Measurements from ENCODE around the gene ACTN2. TPM values are rescaled to one million over a fixed set of nuclear protein-coding genes. Genes with fewer than 3 reads are reported as not detected.
"Not testable (repeated sequence)": the region's sequence is repeated elsewhere in the genome, so short reads cannot be mapped to it uniquely, and the experiment has no call there.

ACTN2 gene
- 1,943 TPM for total RNA-seq
- long read RNA-seq, full-length matches to known transcripts, result 9,457 of 10,220 reads
- long read RNA-seq, partial matches to known transcripts, result 452 of 10,220 reads
- long read RNA-seq, other reads (novel, unspliced or antisense), result 311 of 10,220 reads

DNA sequence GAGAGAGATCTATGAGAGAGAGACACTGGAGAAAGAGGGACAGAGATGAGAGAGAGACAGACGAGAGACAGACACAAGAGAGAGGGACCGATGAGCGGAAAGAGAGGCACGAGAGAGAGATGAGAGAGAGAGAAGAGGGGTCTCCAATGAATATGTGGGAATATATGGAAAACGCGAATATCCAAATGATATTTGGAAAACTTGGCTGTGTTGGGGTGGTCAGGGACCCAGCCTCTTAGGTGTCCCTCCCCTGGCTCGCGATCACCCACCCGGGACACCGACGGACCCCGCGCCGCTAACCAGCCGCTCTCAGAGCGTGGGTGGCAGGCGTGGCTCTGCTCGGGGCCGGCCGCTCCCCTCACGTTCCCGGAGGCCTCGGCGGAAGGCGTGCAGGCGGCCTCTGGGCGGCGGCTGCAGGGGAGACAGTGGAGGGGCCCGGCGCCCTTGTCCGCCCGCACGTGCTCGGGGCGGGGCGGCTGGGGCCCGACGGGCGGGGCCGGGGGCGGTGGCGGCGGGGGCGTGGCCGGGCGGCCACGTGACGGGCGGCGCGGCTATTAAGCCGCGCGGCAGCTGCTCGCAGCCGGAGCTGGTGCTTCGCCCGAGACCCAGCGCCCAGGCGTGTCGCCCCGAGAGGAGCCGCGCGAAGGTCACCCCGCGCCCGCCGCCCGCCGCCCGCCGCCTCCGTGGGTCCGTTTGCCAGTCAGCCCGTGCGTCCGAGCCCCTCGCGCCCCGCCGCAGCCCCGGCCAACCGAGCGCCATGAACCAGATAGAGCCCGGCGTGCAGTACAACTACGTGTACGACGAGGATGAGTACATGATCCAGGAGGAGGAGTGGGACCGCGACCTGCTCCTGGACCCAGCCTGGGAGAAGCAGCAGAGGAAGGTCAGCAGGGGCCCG lies at the start of gene ACTN2:
Gene ACTN2 (plus strand): TSS at position 583 of the 898 bp plus-strand sequence. CDS start 175 bp downstream, at position 758.
- intact Hi-C loops (cut with DNase I), result loop anchor here (10.0 kb wide), 1 partner anchor 71 kb away; no protein-coding TSS in a partner anchor
- ATAC-seq (ENCODE audit: poor library complexity), result peak; percentile 66
- DNase-seq, result peak; percentile 80

DNA sequence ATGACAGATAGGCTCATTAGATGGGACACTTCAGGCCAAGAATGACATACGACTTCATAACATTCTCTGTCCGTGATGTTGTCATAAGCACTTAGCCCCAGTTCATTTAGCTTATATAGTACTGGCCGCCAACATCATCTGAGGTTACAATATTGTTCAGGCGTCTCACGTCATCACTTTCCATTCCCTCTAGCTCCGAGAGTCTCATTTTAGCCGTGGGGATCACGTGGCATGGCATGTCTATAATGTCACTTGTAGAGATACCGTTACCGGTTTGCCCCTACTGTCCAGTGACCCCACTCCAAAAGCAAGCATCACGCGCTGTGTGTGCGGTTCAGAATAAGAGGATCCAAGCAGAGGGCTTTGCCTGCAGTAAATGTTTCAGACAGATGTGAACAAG lies 47.4 kb upstream of the ACTN2 start:
- intact Hi-C loops (cut with DNase I), result no loop called here
- no peak for DNase-seq
- ATAC-seq (ENCODE audit: poor library complexity), result peak; percentile 81

- DNase-seq (no peak), ATAC-seq (ENCODE audit: poor library complexity) (peak; percentile 92)
- intact Hi-C loops (cut with DNase I), result no loop called here
Measured at GRCh38 chr1:236639686-236640085, 46.6 kb upstream of the ACTN2 start.

DNA sequence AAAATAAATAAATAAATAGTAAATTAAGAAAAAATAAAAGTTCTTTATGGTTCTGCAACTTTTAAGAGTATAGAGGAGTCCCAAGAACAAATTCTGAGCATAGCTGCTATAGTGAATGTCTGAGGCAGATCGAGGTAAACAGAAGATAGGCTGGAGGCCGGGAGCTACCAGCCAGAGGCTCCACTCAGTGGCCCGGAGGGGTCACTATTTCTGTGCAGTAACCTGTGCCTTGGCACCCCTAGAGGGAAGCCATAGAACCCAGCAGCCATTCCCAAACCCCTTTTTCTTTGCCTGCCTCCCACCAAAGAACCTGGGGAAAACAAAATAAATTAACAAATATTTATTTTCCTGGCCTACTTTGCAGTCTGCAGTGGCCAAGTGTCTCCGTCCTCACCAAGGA lies 43.5 kb upstream of the ACTN2 start:
- intact Hi-C loops (cut with DNase I), result no loop called here
- no peak for DNase-seq
- ATAC-seq (ENCODE audit: poor library complexity), result no peak

DNA sequence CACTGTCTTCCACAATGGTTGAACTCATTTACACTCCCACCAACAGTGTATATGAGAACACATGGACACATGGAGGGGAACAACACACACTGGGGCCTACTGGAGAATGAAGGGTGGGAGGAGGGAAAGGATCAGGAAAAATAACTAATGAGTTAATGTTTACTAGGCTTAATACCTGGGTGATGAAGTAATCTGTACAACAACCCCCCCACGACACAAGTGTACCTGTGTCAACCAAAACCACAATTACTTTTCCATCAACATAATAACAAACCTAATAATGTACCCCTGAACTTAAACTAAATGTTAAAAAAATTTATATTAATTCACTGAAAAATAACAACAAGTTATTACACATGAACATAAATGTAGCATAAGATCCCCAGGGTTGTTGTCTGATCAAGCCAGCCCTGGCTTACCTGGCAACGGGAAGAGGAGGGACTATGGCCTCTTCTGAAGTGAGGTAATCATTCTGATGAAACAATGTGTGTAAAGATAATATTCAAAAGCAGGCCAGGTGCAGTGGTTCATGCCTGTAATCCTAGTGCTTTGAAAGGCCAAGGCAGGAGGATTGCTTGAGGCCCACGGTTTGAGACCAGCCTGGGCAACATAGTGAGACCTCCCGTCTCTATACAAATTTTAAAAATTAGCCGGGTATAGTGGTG lies 41.2 kb upstream of the ACTN2 start:
- DNase-seq (no peak), ATAC-seq (ENCODE audit: poor library complexity) (no peak)
- intact Hi-C loops (cut with DNase I), result no loop called here

- no peak for DNase-seq
- no peak for ATAC-seq (ENCODE audit: poor library complexity)
- intact Hi-C loops (cut with DNase I), result no loop called here
Measured at GRCh38 chr1:236654511-236654910, 31.8 kb upstream of the ACTN2 start.

- intact Hi-C loops (cut with DNase I), result no loop called here
- ATAC-seq (ENCODE audit: poor library complexity) (no peak), DNase-seq (no peak)
Measured at GRCh38 chr1:236654957-236655356, 31.3 kb upstream of the ACTN2 start.

- ATAC-seq (ENCODE audit: poor library complexity), result peak; percentile 59
- DNase-seq, result no peak
- intact Hi-C loops (cut with DNase I), result no loop called here
Measured at GRCh38 chr1:236657398-236657797, 28.9 kb upstream of the ACTN2 start.

GRCh38 chr1:236659792-236660587 lies 26.3 kb upstream of the ACTN2 start:
- DNase-seq, result no peak
- peak; percentile 92 for ATAC-seq (ENCODE audit: poor library complexity)
- intact Hi-C loops (cut with DNase I), result no loop called here

DNA sequence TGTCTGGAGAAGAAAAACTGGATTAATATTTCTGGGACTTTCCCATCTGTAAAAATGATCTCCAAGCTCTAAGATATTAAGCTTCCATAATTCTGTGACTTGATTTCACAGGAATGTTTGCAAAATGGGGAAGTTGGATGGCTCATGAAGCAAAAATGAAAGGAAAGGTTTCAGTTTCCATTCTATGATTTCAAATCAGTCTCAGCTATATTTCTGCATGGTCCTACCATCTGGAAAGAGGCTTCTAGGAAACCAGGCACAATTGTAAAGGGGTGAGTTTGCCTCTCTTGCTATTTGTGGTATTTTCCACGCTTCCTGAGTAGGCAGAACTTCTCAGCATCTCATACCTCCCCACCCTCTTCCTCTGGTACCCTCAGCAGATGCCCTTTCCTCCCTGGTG lies 22.4 kb upstream of the ACTN2 start:
- intact Hi-C loops (cut with DNase I), result no loop called here
- DNase-seq (no peak), ATAC-seq (ENCODE audit: poor library complexity) (no peak)

DNA sequence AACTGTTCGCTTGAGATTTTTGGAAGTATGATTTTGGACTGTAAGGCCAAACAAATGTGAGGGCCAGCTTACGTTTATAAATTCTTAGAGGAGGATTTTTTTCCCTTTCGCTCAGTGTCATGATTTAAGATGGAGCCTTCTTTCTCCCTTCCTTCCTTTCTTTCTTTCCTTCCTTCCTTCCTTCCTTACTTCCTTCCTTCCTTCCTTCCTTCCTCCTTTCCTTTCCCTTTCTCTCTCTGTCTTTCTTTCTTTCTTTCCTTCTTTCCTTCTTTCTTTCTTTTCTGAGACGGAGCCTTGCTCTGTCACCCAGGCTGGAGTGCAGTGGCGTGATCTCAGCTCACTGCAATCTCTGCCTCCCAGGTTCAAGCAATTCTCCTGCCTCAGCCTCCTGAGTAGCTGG lies 17.4 kb upstream of the ACTN2 start:
- intact Hi-C loops (cut with DNase I); ATAC-seq (ENCODE audit: poor library complexity); DNase-seq: not testable (repeated sequence)

- DNase-seq (no peak), ATAC-seq (ENCODE audit: poor library complexity) (no peak)
- intact Hi-C loops (cut with DNase I), result no loop called here
Measured at GRCh38 chr1:236670060-236670459, 16.2 kb upstream of the ACTN2 start.

DNA sequence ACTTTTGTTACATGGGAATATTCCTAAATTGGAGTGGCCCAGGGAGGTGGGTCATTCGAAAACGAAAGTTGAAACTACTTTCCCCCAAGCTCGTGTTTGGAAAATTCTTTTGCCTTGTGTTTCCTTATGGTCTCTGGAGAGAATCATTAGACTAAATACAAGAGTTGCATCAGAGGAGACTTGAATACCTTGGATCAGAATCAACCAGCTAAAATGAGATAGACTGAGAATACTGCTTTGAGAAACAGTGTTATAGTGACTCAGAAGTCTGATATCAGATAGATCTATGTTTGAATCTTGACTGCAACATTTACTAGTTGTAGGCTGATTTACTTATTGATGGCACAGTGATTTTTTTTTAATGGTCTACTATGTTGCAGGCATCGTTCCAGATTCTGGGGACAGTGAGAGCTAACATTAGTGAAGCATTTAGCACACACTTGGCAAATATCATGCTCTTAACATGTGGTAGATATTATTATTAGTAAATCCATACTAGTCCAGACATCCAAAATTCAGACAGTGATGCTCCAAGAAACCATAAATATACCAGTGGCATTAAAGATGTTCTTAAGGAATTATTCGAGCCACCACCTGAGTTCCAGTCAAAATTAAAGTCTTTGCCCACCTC lies 12.9 kb upstream of the ACTN2 start:
- ATAC-seq (ENCODE audit: poor library complexity) (peak; percentile 85), DNase-seq (no peak)
- intact Hi-C loops (cut with DNase I), result no loop called here

DNA sequence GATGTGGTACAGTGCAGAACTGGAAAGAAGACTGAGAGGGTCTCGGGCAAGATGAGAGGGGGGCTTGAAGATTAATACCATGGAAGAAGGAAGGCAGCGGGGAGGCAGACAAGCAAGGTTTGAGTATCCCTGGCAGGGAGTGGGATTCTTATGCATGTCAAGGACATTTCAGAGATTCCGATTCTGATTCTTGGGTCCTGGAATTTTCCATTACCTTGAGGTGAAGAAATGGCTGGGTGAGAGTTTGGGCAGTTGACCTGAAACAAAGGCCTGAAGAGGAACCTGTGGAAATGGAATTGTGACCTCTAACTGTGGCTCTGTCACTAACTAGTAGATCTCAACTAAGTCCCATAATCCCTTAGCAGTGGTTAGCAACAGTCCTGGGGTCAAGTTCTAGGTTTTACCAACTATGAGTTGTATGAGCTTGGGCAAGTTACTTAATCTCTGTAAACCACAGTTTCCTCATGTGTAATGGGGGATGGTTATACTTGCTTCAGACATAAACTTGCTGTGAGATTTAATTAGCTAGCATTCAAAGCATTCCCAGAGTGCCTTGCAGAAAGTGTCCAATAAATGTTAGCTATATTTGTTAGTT lies 8.6 kb upstream of the ACTN2 start:
- intact Hi-C loops (cut with DNase I), result no loop called here
- DNase-seq, result no peak
- ATAC-seq (ENCODE audit: poor library complexity), result no peak

DNA sequence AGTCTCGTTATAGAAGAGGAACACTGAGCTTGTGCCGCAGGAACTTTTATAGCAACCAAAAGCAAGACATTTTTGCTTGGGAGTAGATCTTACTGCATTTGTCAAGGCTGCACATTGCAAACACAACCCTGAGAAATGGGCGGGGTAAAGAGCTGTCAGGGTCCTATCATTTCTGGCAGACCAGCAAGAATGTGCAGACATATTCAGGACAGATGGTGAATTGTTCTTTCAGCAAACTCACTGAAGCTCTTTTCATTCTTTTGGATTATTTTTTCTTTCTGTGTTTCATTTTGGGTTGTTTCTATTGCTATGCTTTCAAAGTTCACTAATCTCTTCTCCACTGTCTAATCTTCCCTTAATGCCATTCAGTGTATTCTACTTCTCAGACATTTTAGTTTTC lies 5.1 kb upstream of the ACTN2 start:
- DNase-seq (no peak), ATAC-seq (ENCODE audit: poor library complexity) (peak; percentile 59)
- intact Hi-C loops (cut with DNase I), result loop anchor here (10.0 kb wide), 1 partner anchor 66 kb away; no protein-coding TSS in a partner anchor

DNA sequence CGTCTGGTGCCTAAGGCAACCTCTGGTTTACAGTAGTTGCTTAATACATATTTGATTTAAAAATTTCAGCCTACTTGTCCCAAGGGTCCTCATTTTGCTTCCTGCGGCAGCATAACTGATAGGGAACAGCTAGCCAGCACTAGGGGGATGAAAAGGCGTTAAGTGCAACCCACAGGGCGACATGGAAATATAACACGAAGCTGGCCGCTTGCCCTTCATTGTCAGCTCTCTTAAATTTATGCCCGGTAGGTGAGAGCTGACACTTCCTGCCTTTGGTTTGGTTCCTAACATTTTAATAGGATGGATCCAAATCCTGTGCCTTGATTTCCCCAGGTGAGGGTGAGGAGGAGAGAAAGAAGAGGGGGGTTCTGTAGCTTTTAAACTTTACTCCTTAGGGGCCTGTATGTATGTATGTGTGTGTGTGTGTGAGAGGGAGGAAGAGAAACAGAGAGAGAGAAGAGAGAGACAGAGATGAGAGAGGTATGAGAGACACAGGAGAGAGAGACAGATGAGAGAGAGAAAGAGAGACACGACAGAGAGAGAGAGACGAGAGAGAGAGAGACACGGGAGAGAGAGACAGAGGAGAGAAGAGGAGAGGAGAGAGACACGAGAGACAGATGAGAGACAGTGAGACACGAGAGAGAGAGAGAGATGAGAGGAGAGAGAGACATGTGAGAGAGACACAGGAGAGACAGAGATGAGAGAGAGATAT lies 938 bp upstream of the ACTN2 start:
- DNase-seq (no peak), ATAC-seq (ENCODE audit: poor library complexity) (no peak)
- intact Hi-C loops (cut with DNase I), result loop anchor here (10.0 kb wide), 1 partner anchor 71 kb away; no protein-coding TSS in a partner anchor

DNA sequence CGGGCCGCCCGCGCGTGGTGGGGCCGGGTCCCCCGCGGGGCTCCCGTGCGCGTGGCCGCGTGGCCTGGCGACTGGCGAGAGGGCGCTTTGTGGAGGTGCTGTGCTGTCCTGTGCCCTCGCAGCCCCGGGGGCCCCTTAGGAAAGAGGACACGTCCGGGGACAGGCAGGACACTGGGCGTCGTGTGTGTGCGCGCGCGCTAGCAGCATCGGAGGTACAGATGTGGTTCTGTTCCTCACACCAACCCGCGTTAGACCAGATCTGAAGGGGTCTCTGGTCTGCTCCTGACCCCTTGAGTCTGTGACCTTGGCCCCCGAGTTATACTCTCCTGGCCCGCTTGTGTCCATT lies 489 bp downstream of the ACTN2 start:
- intact Hi-C loops (cut with DNase I), result loop anchor here (10.0 kb wide), 1 partner anchor 72 kb away; no protein-coding TSS in a partner anchor
- peak; percentile 50 for DNase-seq

More for the DNA sequence above, 489 bp downstream of the ACTN2 start:
- peak; percentile 8 for ATAC-seq (ENCODE audit: poor library complexity)
